Endothelial cell of umbilical vein (primary cell): ENCODE results near the gene VWA8. TPM values are rescaled to one million over a fixed set of nuclear protein-coding genes. Genes with fewer than 3 reads are reported as not detected.

Experiments used
- BruUV-seq: library from RNA; stranded (reverse); fragments of 400-500 nt; replicated peaks from 2 replicates; lab custom pipeline; 2021; lab: Mats Ljungman, UMichigan
- CTCF ChIA-PET: fragments of 300-600, 350-600 bp; sonication (Branson Sonifier 250); formaldehyde crosslinking; loops from one replicate; lab custom pipeline; 2021; ENCODE audit warnings: antibody characterized with exemption, inconsistent platforms; lab: Charles Lee
- POLR2A ChIA-PET: fragments of 300-600, 350-600 bp; sonication (Branson Sonifier 250); formaldehyde crosslinking; loops from one replicate; lab custom pipeline; 2021; ENCODE audit warnings: antibody characterized with exemption, inconsistent platforms; lab: Charles Lee
- DNase-seq: peaks from one replicate; pipeline ENCODE4 v3.0.0-alpha.2; 2011; ENCODE audit warnings: low read depth, low spot score
- FAIRE-seq: peaks from 2 replicates; lab custom pipeline; 2011; peaks lifted over from hg19 to GRCh38; lab: Jason Lieb, UNC
- H2AFZ ChIP-seq: 2 replicates; pipeline ENCODE4 v1.6.0; 2012; ENCODE audit warnings: low read depth, low read length, control low read depth, inconsistent platforms
- H3K27ac ChIP-seq: 2 replicates; pipeline ENCODE4 v1.5.1; 2011; ENCODE audit warnings: low read depth, mild to moderate bottlenecking, control low read depth, low read length, moderate library complexity; ENCODE audit not compliant: insufficient read depth
- H3K27me3 ChIP-seq, 2 experiments: 2 replicates each; pipeline versions ENCODE4 v1.6.0 to v1.6.1; 2011; ENCODE audit warnings: low read length in 2 of 2, mixed read lengths in 1 of 2; ENCODE audit not compliant: control insufficient read depth in 2 of 2, insufficient read depth in 2 of 2
- H3K36me3 ChIP-seq, 2 experiments: 2 replicates in 1 of 2; 3 replicates in 1 of 2; pipeline ENCODE4 v1.5.1; 2011; ENCODE audit warnings: low read length in 2 of 2, mild to moderate bottlenecking in 1 of 2, moderate library complexity in 1 of 2; ENCODE audit not compliant: control insufficient read depth in 2 of 2, insufficient read depth in 2 of 2; ENCODE audit errors: extremely low read depth in 1 of 2
- H3K4me1 ChIP-seq: 3 replicates; pipeline ENCODE4 v1.5.1; 2011; ENCODE audit warnings: mild to moderate bottlenecking, low read length; ENCODE audit not compliant: control insufficient read depth, insufficient read depth; ENCODE audit errors: extremely low read depth
- H3K4me2 ChIP-seq: 2 replicates; pipeline ENCODE4 v1.6.1; 2011; ENCODE audit warnings: low read length, control low read depth, mixed read lengths; ENCODE audit not compliant: insufficient read depth
- H3K4me3 ChIP-seq, 3 experiments: fragments of 200-600 bp in 1 of 3; sonication (generic), shearing (Covaris generic) in 1 of 3; replicated peaks in 1 of 3; 2 replicates each; pipeline ENCODE4 v1.5.1; 2011 to 2016; ENCODE audit warnings: control low read depth in 3 of 3, low read length in 3 of 3, mild to moderate bottlenecking in 2 of 3, inconsistent platforms in 1 of 3, low read depth in 1 of 3, moderate library complexity in 1 of 3; ENCODE audit not compliant: insufficient read depth in 1 of 3
- H3K79me2 ChIP-seq: 2 replicates; pipeline ENCODE4 v1.6.0; 2012; ENCODE audit warnings: low read length, inconsistent platforms; ENCODE audit not compliant: control insufficient read depth, insufficient read depth
- H3K9ac ChIP-seq: replicated peaks from 2 replicates; pipeline ENCODE3; 2011; ENCODE audit warnings: low read length, control low read depth; ENCODE audit not compliant: insufficient read depth; ENCODE audit errors: extremely low read depth
- H3K9me1 ChIP-seq: replicated peaks from 3 replicates; pipeline ENCODE4 v1.6.0; 2011; ENCODE audit warnings: mild to moderate bottlenecking, low read length; ENCODE audit not compliant: control insufficient read depth, insufficient read depth; ENCODE audit errors: extremely low read depth
- H3K9me3 ChIP-seq: replicated peaks from 2 replicates; pipeline ENCODE4 v1.5.1; 2012; ENCODE audit warnings: low read length, inconsistent platforms; ENCODE audit not compliant: control insufficient read depth, insufficient read depth
- H4K20me1 ChIP-seq: replicated peaks from 2 replicates; pipeline ENCODE3; 2011; ENCODE audit warnings: mild to moderate bottlenecking, low read length; ENCODE audit not compliant: control insufficient read depth, insufficient read depth; ENCODE audit errors: extremely low read depth
- CTCF ChIP-seq, 2 donors: IDR thresholded peaks; 1 replicate in 1 of 2; 2 replicates in 1 of 2; pipeline ENCODE4 v1.5.1; 2011; ENCODE audit warnings: low read length in 2 of 2, mild to moderate bottlenecking in 2 of 2, moderate library complexity in 2 of 2, control low read depth in 1 of 2, inconsistent platforms in 1 of 2, low read depth in 1 of 2; ENCODE audit not compliant: insufficient read depth in 1 of 2; ENCODE audit errors: extremely low read depth in 1 of 2
- EZH2 ChIP-seq: IDR thresholded peaks from 2 replicates; pipeline ENCODE4 v1.6.1; 2012; ENCODE audit warnings: borderline replicate concordance, low read depth, mild to moderate bottlenecking, moderate library complexity, low read length, inconsistent platforms; ENCODE audit not compliant: severe bottlenecking
- FOS ChIP-seq: IDR thresholded peaks from 2 replicates; pipeline ENCODE4 v1.6.1; 2011; ENCODE audit warnings: mild to moderate bottlenecking, low read length, moderate library complexity, borderline replicate concordance; ENCODE audit not compliant: insufficient read depth
- GATA2 ChIP-seq: IDR thresholded peaks from 2 replicates; pipeline ENCODE4 v1.7.0; 2011; ENCODE audit warnings: low read depth, mild to moderate bottlenecking, moderate library complexity, mixed read lengths, low read length; ENCODE audit not compliant: insufficient read length, insufficient read depth
- JUN ChIP-seq: IDR thresholded peaks from 2 replicates; pipeline ENCODE4 v1.6.1; 2011; ENCODE audit warnings: borderline replicate concordance, low read depth; ENCODE audit not compliant: insufficient read length, insufficient read depth
- MYC ChIP-seq: IDR thresholded peaks from one replicate; pipeline ENCODE4 v1.6.1; 2011; ENCODE audit warnings: mild to moderate bottlenecking, low read depth, low read length
- POLR2A ChIP-seq: IDR thresholded peaks from 2 replicates; pipeline ENCODE4 v1.6.1; 2012; ENCODE audit warnings: low read depth, mild to moderate bottlenecking, control low read depth, low read length
- POLR2AphosphoS5 ChIP-seq: IDR thresholded peaks from 2 replicates; pipeline ENCODE4 v1.6.1; 2012; ENCODE audit warnings: low read depth, mild to moderate bottlenecking, control low read depth, low read length, moderate library complexity; ENCODE audit not compliant: insufficient read depth
- dilution Hi-C: fragments of 300-500 bp; cut with MboI; formaldehyde crosslinking; loops from one replicate; pipeline ENCODE4 v1.15.0; 2019; ENCODE audit warnings: low sequenced_read_pairs; ENCODE audit not compliant: extremely low pct_ligation_motif_present
- intact Hi-C: fragments of 100-400 bp; cut with micrococcal nuclease; formaldehyde crosslinking; loops from one replicate; pipeline ENCODE4 v1.10.0; 2022
- polyA plus RNA-seq, 4 experiments: library from polyadenylated mRNA; depleted of rRNA in 3 of 4; stranded (reverse) in 3 of 4; unstranded in 1 of 4; fragments of >200 nt; gene quantifications; 2 replicates each; pipeline versions ENCODE4 v1.2.1 to v1.2.3, GENCODE V29; 2011 to 2012; ENCODE audit warnings: missing spikeins in 1 of 4
- total RNA-seq: library from RNA; stranded (reverse); gene quantifications from 2 replicates; pipeline ENCODE4 v1.2.3, GENCODE V29; 2021
- TF ChIP-seq, protein P1 (sequence below): IDR thresholded peaks from 2 replicates; pipeline ENCODE4 v1.6.1; 2011; ENCODE audit not compliant: insufficient read depth, insufficient read length

The VWA8 gene
- total and polyA plus RNA-seq, 2 donors (not counting 3 experiments of a cell fraction or from before 2014, with no cell fraction given) = 2.9 to 11.3 TPM

DNA sequence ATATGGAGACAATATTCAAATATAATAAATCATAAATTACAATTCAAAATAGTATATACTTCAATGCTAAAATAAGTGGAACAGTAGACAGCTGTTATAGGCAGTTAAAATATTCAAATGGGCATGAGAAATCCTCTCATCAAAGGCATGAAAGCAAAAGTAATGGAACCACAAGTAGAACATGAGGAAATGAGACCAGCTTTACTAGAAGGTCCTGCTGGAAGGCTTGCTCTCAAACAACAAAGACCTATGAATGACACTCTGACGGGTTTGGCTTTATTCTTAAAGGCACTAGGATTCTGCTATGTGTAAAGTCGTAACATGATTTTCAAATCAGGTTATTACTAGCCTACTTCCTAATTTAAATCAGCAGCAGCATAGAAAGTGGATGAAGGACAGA is 148.1 kb downstream of the VWA8 start:
- ChIA-PET CTCF (interaction anchor here (1.0 to 1.2 kb wide), 2 partner anchors 9 to 145 kb away, joined by 3 read pairs; no protein-coding TSS in a partner anchor), POLR2A (no interaction called here)
- Histone ChIP-seq H3K9ac (no peak overlapping the region), H3K9me3 (no peaks in the 10 kb centered on the region), H3K36me3 (no peaks in the 10 kb centered on the region), H3K79me2 (no peaks in the 10 kb centered on the region), H3K27me3 (no peaks in the 10 kb centered on the region), H2AFZ (no peak overlapping the region), H3K4me3 (no peak overlapping the region), H3K9me1 (no peaks in the 10 kb centered on the region), H3K27ac (no peak overlapping the region), H4K20me1 (no peaks in the 10 kb centered on the region), H3K4me2 (no peak overlapping the region), H3K4me1 (no peaks in the 10 kb centered on the region)
- intact Hi-C loops = no loop called here
- dilution Hi-C loops = no loop called here
- BruUV-seq = no TSS peak
- no peak for DNase-seq
- TF ChIP-seq POLR2AphosphoS5 = no peak
- no peak for TF ChIP-seq FOS
- TF ChIP-seq, protein P1, sequence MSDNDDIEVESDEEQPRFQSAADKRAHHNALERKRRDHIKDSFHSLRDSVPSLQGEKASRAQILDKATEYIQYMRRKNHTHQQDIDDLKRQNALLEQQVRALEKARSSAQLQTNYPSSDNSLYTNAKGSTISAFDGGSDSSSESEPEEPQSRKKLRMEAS = no peak
- TF ChIP-seq JUN = no peak
- no peak for TF ChIP-seq POLR2A
- TF ChIP-seq EZH2 = no peak
- TF ChIP-seq CTCF (IDR thresholded peaks at IDR 0.05; ENCODE audit: extremely low read depth in 1 of 2, insufficient read depth in 1 of 2, low read depth in 1 of 2, low read length in 2 of 2) = no peak
- TF ChIP-seq GATA2 = no peak
- no peak for TF ChIP-seq MYC
- FAIRE-seq = no peak
